Activated CD4-positive, alpha-beta T cell treated with anti-CD3 and anti-CD28 coated beads, Interleukin-10, Interleukin-2, amounts not matched to agents 100 ng/mL and 50 ng/mL, durations not matched to agents 16 hours and 8 hours (primary cell): ENCODE results near the gene C1QTNF4.
A peak's percentile ranks its signal among the peaks of the same experiment; 100 is the strongest.

Source experiments
- DNase-seq: peaks from one replicate; pipeline ENCODE4 v3.0.0-alpha.2; 2020

C1QTNF4 gene

GRCh38 chr11:47592251-47592650 lies 2.0 kb downstream of the C1QTNF4 start:
- DNase-seq: no peak

GRCh38 chr11:47591764-47592163 lies 2.4 kb downstream of the C1QTNF4 start:
- no peak for DNase-seq

GRCh38 chr11:47589977-47590861 lies 4.0 kb downstream of the C1QTNF4 start:
- no peak for DNase-seq

- DNase-seq: no peak
Observed at GRCh38 chr11:47589584-47589976, 4.6 kb downstream of the C1QTNF4 start.

- DNase-seq: no peak
Observed at GRCh38 chr11:47589118-47589517, 5.1 kb downstream of the C1QTNF4 start.

GRCh38 chr11:47587723-47588326 lies 6.4 kb downstream of the C1QTNF4 start:
- DNase-seq: no peak

GRCh38 chr11:47587039-47587716 lies 7.0 kb downstream of the C1QTNF4 start:
- DNase-seq: no peak

GRCh38 chr11:47586098-47586855 lies 7.9 kb downstream of the C1QTNF4 start, which contains the start of gene FAM180B:
Gene FAM180B, plus strand, starts transcription at chr11:47586678. Its CDS starts 91 bp downstream, at chr11:47586769.
- no peak for DNase-seq

GRCh38 chr11:47583844-47584243 lies 10.4 kb downstream of the C1QTNF4 start:
- DNase-seq: no peak

- DNase-seq: peak; percentile 92
Observed at GRCh38 chr11:47578524-47579494, 15.4 kb downstream of the C1QTNF4 start, which contains the start of the genes KBTBD4 and NDUFS3. Gene KBTBD4, minus strand, starts transcription at chr11:47578970. Its CDS starts 19 bp downstream, at chr11:47578951. Gene NDUFS3, plus strand, starts transcription at chr11:47579074. Its CDS starts 18 bp downstream, at chr11:47579092.

GRCh38 chr11:47577460-47578041 lies 16.7 kb downstream of the C1QTNF4 start:
- no peak for DNase-seq

- no peak for DNase-seq
Observed at GRCh38 chr11:47573321-47573720, 20.9 kb downstream of the C1QTNF4 start.

- DNase-seq: no peak
Observed at GRCh38 chr11:47572715-47573255, 21.4 kb downstream of the C1QTNF4 start.

- no peak for DNase-seq
Observed at GRCh38 chr11:47571895-47572294, 22.3 kb downstream of the C1QTNF4 start.

GRCh38 chr11:47571357-47571729 lies 22.9 kb downstream of the C1QTNF4 start:
- DNase-seq: no peak

GRCh38 chr11:47570651-47571356 lies 23.4 kb downstream of the C1QTNF4 start:
- DNase-seq: no peak

- no peak for DNase-seq
Observed at GRCh38 chr11:47569646-47570045, 24.6 kb downstream of the C1QTNF4 start.

- no peak for DNase-seq
Observed at GRCh38 chr11:47566149-47566698, 28.0 kb downstream of the C1QTNF4 start.

GRCh38 chr11:47565340-47566148 lies 28.7 kb downstream of the C1QTNF4 start, which contains the start of gene PTPMT1:
Gene PTPMT1, plus strand, starts transcription at chr11:47565599. Its CDS starts 24 bp downstream, at chr11:47565623.
- DNase-seq: peak; percentile 85
